ENCODE measurements around the gene ATG4B. TPM values are rescaled to one million over a fixed set of nuclear protein-coding genes. Genes with fewer than 3 reads are reported as not detected.

The ATG4B gene
- total and polyA plus RNA-seq, 2 donors (not counting 3 experiments of a cell fraction or from before 2014, with no cell fraction given): 83.6 to 113 TPM

GRCh38 chr2:241640165-241640795 is 2.8 kb downstream of the ATG4B start:
- intact Hi-C loops (cut with micrococcal nuclease) (no loop called here), dilution Hi-C loops (cut with MboI; ENCODE audit: extremely low pct_ligation_motif_present, low sequenced_read_pairs) (no loop called here)
- Histone ChIP-seq H3K4me3 (replicated peaks in 1 of 3; ENCODE audit: insufficient read depth in 1 of 3, low read depth in 1 of 3, low read length in 3 of 3) (no peak overlapping the region), H4K20me1 (replicated peaks; ENCODE audit: control insufficient read depth, extremely low read depth, insufficient read depth, low read length) (peaks cover 2% of the 10 kb centered on the region), H3K9me3 (replicated peaks; ENCODE audit: control insufficient read depth, insufficient read depth, low read length) (no peaks in the 10 kb centered on the region), H3K9ac (replicated peaks; ENCODE audit: extremely low read depth, insufficient read depth, low read length) (no peak overlapping the region), H3K27me3 (ENCODE audit: control insufficient read depth in 2 of 2, insufficient read depth in 2 of 2, low read length in 2 of 2) (no peaks in the 10 kb centered on the region), H3K4me2 (ENCODE audit: insufficient read depth, low read length) (no peak overlapping the region), H3K4me1 (ENCODE audit: control insufficient read depth, extremely low read depth, insufficient read depth, low read length) (peaks cover 12% of the 10 kb centered on the region), H2AFZ (ENCODE audit: low read depth, low read length) (no peak overlapping the region), H3K36me3 (ENCODE audit: control insufficient read depth in 2 of 2, extremely low read depth in 1 of 2, insufficient read depth in 2 of 2, low read length in 2 of 2) (peaks cover 2 to 5% of the 10 kb centered on the region in 2 experiments), H3K79me2 (ENCODE audit: control insufficient read depth, insufficient read depth, low read length) (peaks cover 73% of the 10 kb centered on the region), H3K9me1 (replicated peaks; ENCODE audit: control insufficient read depth, extremely low read depth, insufficient read depth, low read length) (no peaks in the 10 kb centered on the region), H3K27ac (ENCODE audit: insufficient read depth, low read depth, low read length) (no peak overlapping the region)
- FAIRE-seq (no peak), DNase-seq (ENCODE audit: low read depth, low spot score) (no peak)
- TF ChIP-seq EZH2 (IDR thresholded peaks at IDR 0.05; ENCODE audit: borderline replicate concordance, low read depth, low read length, severe bottlenecking) (no peak), CTCF (IDR thresholded peaks at IDR 0.05; ENCODE audit: extremely low read depth in 1 of 2, insufficient read depth in 1 of 2, low read depth in 1 of 2, low read length in 2 of 2) (no peak), GATA2 (IDR thresholded peaks at IDR 0.05; ENCODE audit: insufficient read depth, insufficient read length, low read depth, low read length) (no peak), FOS (IDR thresholded peaks at IDR 0.05; ENCODE audit: borderline replicate concordance, insufficient read depth, low read length) (no peak), MAX (IDR thresholded peaks at IDR 0.05; ENCODE audit: insufficient read depth, insufficient read length) (no peak), POLR2A (IDR thresholded peaks at IDR 0.05; ENCODE audit: low read depth, low read length) (no peak), POLR2AphosphoS5 (IDR thresholded peaks at IDR 0.05; ENCODE audit: insufficient read depth, low read depth, low read length) (no peak), JUN (IDR thresholded peaks at IDR 0.05; ENCODE audit: borderline replicate concordance, insufficient read depth, insufficient read length, low read depth) (no peak), MYC (IDR thresholded peaks at IDR 0.05; ENCODE audit: low read depth, low read length) (no peak)
- CTCF ChIA-PET: no interaction called here
- POLR2A ChIA-PET: no interaction called here
- no TSS peak for BruUV-seq (replicated peaks)
